Left ventricle myocardium inferior (tissue), 1 donor: Measurements from ENCODE around the gene ADGRF5. TPM values are rescaled to one million over a fixed set of nuclear protein-coding genes. Genes with fewer than 3 reads are reported as not detected.
A peak's percentile ranks its signal among the peaks of the same experiment; 100 is the strongest.

Source experiments
- DNase-seq: peaks from one replicate; pipeline ENCODE4 v3.0.0-alpha.2; 2020
- H3K27ac ChIP-seq: fragments of 200-600 bp; replicated peaks from 2 replicates; pipeline ENCODE4 v1.8.0; 2021
- H3K27me3 ChIP-seq: fragments of 200-600 bp; 2 replicates; pipeline ENCODE4 v1.8.0; 2021; ENCODE audit warnings: low read depth
- H3K36me3 ChIP-seq: fragments of 200-600 bp; 2 replicates; pipeline ENCODE4 v1.8.0; 2021
- H3K4me1 ChIP-seq: fragments of 200-600 bp; 2 replicates; pipeline ENCODE4 v1.8.0; 2021
- H3K4me3 ChIP-seq: fragments of 200-600 bp; 2 replicates; pipeline ENCODE4 v1.8.0; 2021; ENCODE audit warnings: mild to moderate bottlenecking, moderate library complexity
- H3K9me3 ChIP-seq: fragments of 200-600 bp; replicated peaks from 2 replicates; pipeline ENCODE4 v1.8.0; 2021
- intact Hi-C: fragments of 100-400 bp; cut with micrococcal nuclease; formaldehyde crosslinking; loops from one replicate; pipeline ENCODE4 v1.11.0; 2022
- total RNA-seq: library from RNA; stranded (reverse); fragmentation: NEBNext Ultra II Directional; extraction: Animal tissue kit (Norgen Biotek cat#: 25700); gene quantifications from one replicate; pipeline ENCODE4 v1.2.1, GENCODE V29; 2021
- TF ChIP-seq, protein P1 (sequence below): fragments of 200-600 bp; IDR thresholded peaks from 2 replicates; pipeline ENCODE4 v1.8.0; 2021; ENCODE audit warnings: antibody characterized with exemption, mild to moderate bottlenecking, borderline replicate concordance
- donor health status: DM: no; HTN: yes; CAD: no; lungs with severe emphysema.

The ADGRF5 gene
- total RNA-seq, 1 donor from 2014 or later = 42.1 TPM

- H3K4me1 ChIP-seq = peaks cover 87% of the 10 kb centered on the region
- H3K36me3 ChIP-seq = no peaks in the 10 kb centered on the region
- H3K9me3 ChIP-seq = no peaks in the 10 kb centered on the region
- TF ChIP-seq, protein P1, sequence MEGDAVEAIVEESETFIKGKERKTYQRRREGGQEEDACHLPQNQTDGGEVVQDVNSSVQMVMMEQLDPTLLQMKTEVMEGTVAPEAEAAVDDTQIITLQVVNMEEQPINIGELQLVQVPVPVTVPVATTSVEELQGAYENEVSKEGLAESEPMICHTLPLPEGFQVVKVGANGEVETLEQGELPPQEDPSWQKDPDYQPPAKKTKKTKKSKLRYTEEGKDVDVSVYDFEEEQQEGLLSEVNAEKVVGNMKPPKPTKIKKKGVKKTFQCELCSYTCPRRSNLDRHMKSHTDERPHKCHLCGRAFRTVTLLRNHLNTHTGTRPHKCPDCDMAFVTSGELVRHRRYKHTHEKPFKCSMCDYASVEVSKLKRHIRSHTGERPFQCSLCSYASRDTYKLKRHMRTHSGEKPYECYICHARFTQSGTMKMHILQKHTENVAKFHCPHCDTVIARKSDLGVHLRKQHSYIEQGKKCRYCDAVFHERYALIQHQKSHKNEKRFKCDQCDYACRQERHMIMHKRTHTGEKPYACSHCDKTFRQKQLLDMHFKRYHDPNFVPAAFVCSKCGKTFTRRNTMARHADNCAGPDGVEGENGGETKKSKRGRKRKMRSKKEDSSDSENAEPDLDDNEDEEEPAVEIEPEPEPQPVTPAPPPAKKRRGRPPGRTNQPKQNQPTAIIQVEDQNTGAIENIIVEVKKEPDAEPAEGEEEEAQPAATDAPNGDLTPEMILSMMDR = no peak
- H3K4me3 ChIP-seq = peak overlapping the region; percentile 35
- intact Hi-C loops = no loop called here
- DNase-seq = peak; percentile 23
- H3K27me3 ChIP-seq = peaks cover 17% of the 10 kb centered on the region
- peak overlapping the region; percentile 73 for H3K27ac ChIP-seq
Observed at GRCh38 chr6:46903175-46903574, 18.6 kb downstream of the ADGRF5 start.

- DNase-seq = no peak
- Histone ChIP-seq H3K27me3 (peaks cover 17% of the 10 kb centered on the region), H3K36me3 (no peaks in the 10 kb centered on the region), H3K9me3 (no peaks in the 10 kb centered on the region), H3K4me1 (peaks cover 84% of the 10 kb centered on the region), H3K27ac (peak overlapping the region; percentile 73), H3K4me3 (no peak overlapping the region)
- TF ChIP-seq, protein P1 = no peak
- intact Hi-C loops = no loop called here
Observed at GRCh38 chr6:46901882-46902314, 19.8 kb downstream of the ADGRF5 start.

DNA sequence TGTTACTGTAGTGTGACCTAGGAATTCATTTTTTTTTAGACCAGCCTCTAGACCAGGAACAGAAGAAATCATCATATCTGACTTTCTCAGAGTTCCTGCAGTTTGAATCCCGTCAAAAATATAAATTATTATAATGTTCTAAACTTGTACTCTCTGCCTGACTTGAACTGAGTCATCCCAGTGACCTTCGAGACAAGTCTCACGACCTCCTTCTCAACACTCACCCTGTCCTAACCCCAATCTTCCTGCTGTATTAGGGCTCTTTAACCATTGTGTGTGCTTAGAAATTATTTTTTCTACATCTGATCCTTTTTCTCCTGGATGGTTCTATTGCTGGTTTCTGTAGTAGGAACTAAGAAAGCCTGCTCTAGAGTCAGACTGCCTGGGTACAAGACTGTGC, 21.5 kb downstream of the ADGRF5 start:
- H3K9me3 ChIP-seq = no peaks in the 10 kb centered on the region
- H3K4me3 ChIP-seq = no peak overlapping the region
- no peak for DNase-seq
- intact Hi-C loops = no loop called here
- H3K27ac ChIP-seq = peak overlapping the region; percentile 73
- H3K36me3 ChIP-seq = no peaks in the 10 kb centered on the region
- TF ChIP-seq, protein P1 = no peak
- H3K27me3 ChIP-seq = peaks cover 17% of the 10 kb centered on the region
- peaks cover 87% of the 10 kb centered on the region for H3K4me1 ChIP-seq

- DNase-seq = no peak
- H3K27me3 ChIP-seq = peaks cover 17% of the 10 kb centered on the region
- no peaks in the 10 kb centered on the region for H3K9me3 ChIP-seq
- no peaks in the 10 kb centered on the region for H3K36me3 ChIP-seq
- H3K4me3 ChIP-seq = no peak overlapping the region
- peaks cover 86% of the 10 kb centered on the region for H3K4me1 ChIP-seq
- TF ChIP-seq, protein P1 = no peak
- intact Hi-C loops = no loop called here
- H3K27ac ChIP-seq = peak overlapping the region; percentile 73
Observed at GRCh38 chr6:46899659-46900058, 22.1 kb downstream of the ADGRF5 start.

GRCh38 chr6:46898006-46898405, 23.7 kb downstream of the ADGRF5 start:
- no peak overlapping the region for H3K4me3 ChIP-seq
- peak overlapping the region; percentile 73 for H3K27ac ChIP-seq
- intact Hi-C loops = no loop called here
- peaks cover 17% of the 10 kb centered on the region for H3K27me3 ChIP-seq
- TF ChIP-seq, protein P1 = no peak
- H3K4me1 ChIP-seq = peaks cover 85% of the 10 kb centered on the region
- no peaks in the 10 kb centered on the region for H3K9me3 ChIP-seq
- no peak for DNase-seq
- no peaks in the 10 kb centered on the region for H3K36me3 ChIP-seq
